IMR-90 (cell line): Measurements from ENCODE around the gene ANKHD1. TPM values are rescaled to one million over a fixed set of nuclear protein-coding genes. Genes with fewer than 3 reads are reported as not detected.

Experiments
- ATAC-seq: fragments of 200-7000 bp; cut with Tn5 transposase; 2 replicates; pipeline ENCODE4 v1.9.1; 2020; ENCODE audit warnings: low read depth, mild to moderate bottlenecking, moderate library complexity
- BruUV-seq: library from RNA; stranded (reverse); fragments of 400-500 nt; replicated peaks from 2 replicates; lab custom pipeline; 2021; lab: Mats Ljungman, UMichigan
- CTCF ChIA-PET: fragments of 300-600 bp; formaldehyde crosslinking; extraction: SDS; loops from one replicate; lab custom pipeline; 2021; ENCODE audit warnings: antibody characterized with exemption; lab: Yijun Ruan, JAX
- POLR2A ChIA-PET: fragments of 300-600 bp; sonication (Branson Sonifier 250); formaldehyde crosslinking; loops from one replicate; lab custom pipeline; 2022; ENCODE audit warnings: antibody characterized with exemption; ENCODE audit not compliant: unreplicated experiment; lab: Charles Lee
- DNase-seq: peaks from one replicate; pipeline ENCODE4 v3.0.0; 2013
- H2AFZ ChIP-seq: replicated peaks from 2 replicates; pipeline ENCODE3; 2013; ENCODE audit warnings: low read length, mild to moderate bottlenecking; ENCODE audit not compliant: poor library complexity
- H2AK5ac ChIP-seq: 2 replicates; pipeline ENCODE4 v1.6.1; 2013; ENCODE audit warnings: low read depth, low read length, inconsistent platforms
- H2AK9ac ChIP-seq: replicated peaks from 2 replicates; pipeline ENCODE3; 2013; ENCODE audit warnings: mild to moderate bottlenecking, low read depth, low read length, moderate library complexity; ENCODE audit not compliant: poor library complexity
- H2BK120ac ChIP-seq: 2 replicates; pipeline ENCODE4 v1.6.1; 2013; ENCODE audit warnings: low read depth, low read length, inconsistent platforms
- H2BK15ac ChIP-seq: 3 replicates; pipeline ENCODE4 v1.6.1; 2013; ENCODE audit warnings: low read depth, low read length, inconsistent platforms
- H2BK20ac ChIP-seq: 2 replicates; pipeline ENCODE4 v1.6.1; 2013; ENCODE audit warnings: low read depth, mild to moderate bottlenecking, inconsistent platforms, low read length, moderate library complexity
- H2BK5ac ChIP-seq: 2 replicates; pipeline ENCODE4 v1.6.1; 2013; ENCODE audit warnings: mild to moderate bottlenecking, low read depth, low read length, inconsistent platforms; ENCODE audit not compliant: poor library complexity, severe bottlenecking
- H3K14ac ChIP-seq: replicated peaks from 2 replicates; pipeline ENCODE4 v1.6.1; 2013; ENCODE audit warnings: low read depth, low read length, inconsistent platforms
- H3K18ac ChIP-seq: 2 replicates; pipeline ENCODE4 v1.6.1; 2013; ENCODE audit warnings: low read depth, low read length, control low read depth
- H3K23ac ChIP-seq: 2 replicates; pipeline ENCODE4 v1.6.1; 2013; ENCODE audit warnings: low read depth, low read length, inconsistent platforms
- H3K27ac ChIP-seq: 2 replicates; pipeline ENCODE4 v1.5.1; 2013; ENCODE audit warnings: mild to moderate bottlenecking, control low read depth, low read length; ENCODE audit not compliant: insufficient read depth
- H3K27me3 ChIP-seq: 2 replicates; pipeline ENCODE4 v1.6.1; 2013; ENCODE audit warnings: low read length; ENCODE audit not compliant: control insufficient read depth, insufficient read depth
- H3K36me3 ChIP-seq: 2 replicates; pipeline ENCODE4 v1.6.1; 2013; ENCODE audit warnings: low read length, mixed read lengths; ENCODE audit not compliant: control insufficient read depth, insufficient read depth
- H3K4ac ChIP-seq: 2 replicates; pipeline ENCODE4 v1.6.1; 2013; ENCODE audit warnings: low read depth, low read length, inconsistent platforms
- H3K4me1 ChIP-seq: 2 replicates; pipeline ENCODE4 v1.6.1; 2013; ENCODE audit warnings: low read length, mixed read lengths; ENCODE audit not compliant: control insufficient read depth, insufficient read depth
- H3K4me2 ChIP-seq: 2 replicates; pipeline ENCODE4 v1.6.1; 2013; ENCODE audit warnings: low read depth, mild to moderate bottlenecking, control low read depth, low read length, moderate library complexity
- H3K4me3 ChIP-seq: 2 replicates; pipeline ENCODE4 v1.5.1; 2013; ENCODE audit warnings: low read depth, mild to moderate bottlenecking, control low read depth, low read length, moderate library complexity; ENCODE audit not compliant: insufficient read depth
- H3K56ac ChIP-seq: 2 replicates; pipeline ENCODE4 v1.6.1; 2013; ENCODE audit warnings: low read length, inconsistent platforms; ENCODE audit not compliant: insufficient read depth; ENCODE audit errors: extremely low read depth
- H3K79me1 ChIP-seq, 2 experiments: 2 replicates each; pipeline ENCODE4 v1.6.1; 2013; ENCODE audit warnings: low read length in 2 of 2, inconsistent platforms in 1 of 2, low read depth in 1 of 2
- H3K9ac ChIP-seq: 2 replicates; pipeline ENCODE4 v1.6.1; 2013; ENCODE audit warnings: low read depth, low read length, control low read depth
- H3K9me1 ChIP-seq: 2 replicates; pipeline ENCODE4 v1.6.1; 2013; ENCODE audit warnings: low read length, inconsistent platforms; ENCODE audit not compliant: insufficient read depth
- H3K9me3 ChIP-seq: 2 replicates; pipeline ENCODE4 v1.6.1; 2013; ENCODE audit warnings: low read length; ENCODE audit not compliant: control insufficient read depth, insufficient read depth
- H4K20me1 ChIP-seq: 2 replicates; pipeline ENCODE4 v1.6.1; 2013; ENCODE audit warnings: low read length, inconsistent platforms; ENCODE audit not compliant: insufficient read depth
- H4K5ac ChIP-seq: 2 replicates; pipeline ENCODE4 v1.6.1; 2013; ENCODE audit warnings: mild to moderate bottlenecking, low read depth, low read length, control low read depth
- H4K8ac ChIP-seq, 2 experiments: 2 replicates each; pipeline ENCODE4 v1.6.1; 2013; ENCODE audit warnings: low read depth in 2 of 2, low read length in 2 of 2, control low read depth in 1 of 2, inconsistent platforms in 1 of 2
- H4K91ac ChIP-seq: 2 replicates; pipeline ENCODE4 v1.6.1; 2013; ENCODE audit warnings: low read depth, low read length, inconsistent platforms; ENCODE audit not compliant: insufficient read depth
- BHLHE40 ChIP-seq: fragments of 150-350 bp; IDR thresholded peaks from 2 replicates; pipeline ENCODE4 v1.6.1; 2016; ENCODE audit warnings: mild to moderate bottlenecking, low read depth, low read length
- CEBPB ChIP-seq: IDR thresholded peaks from 2 replicates; pipeline ENCODE4 v1.6.1; 2012; ENCODE audit warnings: low read depth, low read length, improper control_type of control experiment
- CHD1 ChIP-seq: IDR thresholded peaks from 2 replicates; pipeline ENCODE4 v1.6.1; 2012; ENCODE audit warnings: low read depth, low read length, improper control_type of control experiment
- ELK1 ChIP-seq: fragments of 150-350 bp; IDR thresholded peaks from 2 replicates; pipeline ENCODE4 v1.6.1; 2016; ENCODE audit warnings: low read depth, mild to moderate bottlenecking, low read length, moderate library complexity, borderline replicate concordance
- FOS ChIP-seq: fragments of 150-350 bp; IDR thresholded peaks from 2 replicates; pipeline ENCODE4 v1.6.1; 2016; ENCODE audit warnings: low read depth, low read length
- MAFK ChIP-seq: IDR thresholded peaks from 2 replicates; pipeline ENCODE4 v1.6.1; 2012; ENCODE audit warnings: low read depth, low read length, improper control_type of control experiment
- MAZ ChIP-seq: IDR thresholded peaks from 2 replicates; pipeline ENCODE4 v1.6.1; 2012; ENCODE audit warnings: low read depth, mild to moderate bottlenecking, low read length, improper control_type of control experiment, moderate library complexity, borderline replicate concordance
- MXI1 ChIP-seq: IDR thresholded peaks from 2 replicates; pipeline ENCODE4 v1.6.1; 2012; ENCODE audit warnings: low read depth, mild to moderate bottlenecking, low read length, moderate library complexity, borderline replicate concordance
- NFE2L2 ChIP-seq: fragments of 150-350 bp; IDR thresholded peaks from 2 replicates; pipeline ENCODE4 v1.6.1; 2016; ENCODE audit warnings: low read depth, mild to moderate bottlenecking, low read length
- POLR2A ChIP-seq: IDR thresholded peaks from 2 replicates; pipeline ENCODE4 v1.6.1; 2012; ENCODE audit warnings: mild to moderate bottlenecking, low read depth, low read length
- RAD21 ChIP-seq: IDR thresholded peaks from 2 replicates; pipeline ENCODE4 v1.6.1; 2012; ENCODE audit warnings: low read length, improper control_type of control experiment
- RCOR1 ChIP-seq: IDR thresholded peaks from 2 replicates; pipeline ENCODE4 v1.6.1; 2012; ENCODE audit warnings: mild to moderate bottlenecking, low read length, improper control_type of control experiment; ENCODE audit not compliant: insufficient replicate concordance
- RFX5 ChIP-seq: IDR thresholded peaks from 2 replicates; pipeline ENCODE4 v1.8.0; 2012; ENCODE audit warnings: low read depth, mild to moderate bottlenecking, low read length, moderate library complexity
- WGBS, 2 experiments: methylation state at CpG; one replicate each; pipeline versions ENCODE4 v1.1.5 to v1.1.7; 2013; ENCODE audit warnings: missing lambda C conversion rate in 2 of 2; ENCODE audit not compliant: insufficient read length in 1 of 2; ENCODE audit errors: extremely low coverage in 2 of 2; 5-methylcytosine and 5-hydroxymethylcytosine counted together
- dilution Hi-C: fragments of 300-500 bp; cut with HindIII; formaldehyde crosslinking; loops from one replicate; pipeline ENCODE4 v1.14.3; 2018; ENCODE audit warnings: low sequenced_read_pairs; ENCODE audit not compliant: unreplicated experiment
- in situ Hi-C: fragments of 300-500 bp; cut with MboI; formaldehyde crosslinking; loops from 3 replicates; pipeline ENCODE4 v1.14.3; 2019; ENCODE audit warnings: low sequenced_read_pairs, inconsistent platforms, mixed read lengths
- intact Hi-C: fragments of 100-400 bp; cut with micrococcal nuclease; formaldehyde crosslinking; loops from 2 replicates; pipeline ENCODE4 v1.10.0; 2022
- polyA plus RNA-seq, 3 experiments: library from polyadenylated mRNA; depleted of rRNA; stranded (reverse); fragments of >200 nt; gene quantifications; 2 replicates each; pipeline ENCODE4 v1.2.3, GENCODE V29; 2012; ENCODE audit warnings: low replicate concordance in 1 of 3
- total RNA-seq: library from RNA; depleted of rRNA; stranded (reverse); fragments of >200 nt; gene quantifications from 2 replicates; pipeline ENCODE4 v1.2.3, GENCODE V29; 2012
- TF ChIP-seq, protein P1 (sequence below): fragments of 150-350 bp; IDR thresholded peaks from 2 replicates; pipeline ENCODE4 v1.6.1; 2017; ENCODE audit warnings: mild to moderate bottlenecking, antibody characterized with exemption, low read length, low read depth

ANKHD1 gene
- total and polyA plus RNA-seq, 2 of the 4 experiments (the other 2 are of a cell fraction): 32.1 to 36.7 TPM

DNA sequence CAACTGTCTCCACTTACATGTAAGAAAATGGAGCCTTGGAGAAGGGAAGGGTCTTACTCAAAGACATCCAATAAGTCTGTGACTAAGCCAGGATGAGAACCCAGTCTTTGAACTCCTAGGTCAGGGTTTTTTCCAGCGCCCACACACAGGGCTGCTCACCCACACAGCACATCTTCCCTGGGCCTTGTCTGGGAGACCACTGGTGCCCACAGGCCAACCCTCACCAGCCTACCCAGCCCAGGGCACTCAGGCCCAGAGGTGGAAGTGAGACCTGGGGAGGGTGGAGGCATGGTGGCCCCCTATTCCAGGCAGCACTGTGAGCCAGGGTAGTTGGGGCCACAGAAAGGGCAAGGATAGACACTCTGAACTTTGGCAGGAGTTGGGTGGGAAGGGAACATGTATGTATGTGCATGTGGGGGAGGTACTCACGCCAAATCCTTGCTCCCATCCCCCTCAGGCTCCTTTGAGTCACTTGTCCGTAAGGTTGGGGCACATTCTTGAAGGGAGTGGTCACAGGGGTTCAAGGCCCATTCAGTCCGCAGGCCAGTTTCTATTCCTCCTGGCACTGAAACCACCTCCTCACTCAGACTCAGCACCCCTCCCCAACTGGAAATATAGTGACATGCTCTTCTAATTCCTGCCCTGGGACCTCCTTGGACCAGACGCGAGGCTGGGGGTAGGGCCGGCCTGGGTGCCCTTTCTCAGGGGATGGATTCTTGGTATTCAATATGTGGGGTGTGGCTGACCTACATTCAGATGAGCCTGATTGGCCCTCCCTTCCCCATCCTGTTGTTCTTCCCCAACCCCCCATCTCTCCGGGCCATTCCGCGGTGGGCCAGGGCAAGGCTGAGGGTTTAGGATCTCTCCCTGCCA is 44.5 kb upstream of the ANKHD1 start:
- Histone ChIP-seq H3K56ac (no peak overlapping the region), H3K18ac (no peak overlapping the region), H4K20me1 (no peaks in the 10 kb centered on the region), H2AFZ (peak overlapping the region; percentile 87), H3K9me1 (0 out of 2 replicates have a peak, but pooled peaks cover 6% of the 10 kb centered on the region), H2BK20ac (no peak overlapping the region), H2BK15ac (no peak overlapping the region; the same call in 2 of the 3 replicates), H4K8ac (peak overlapping the region; percentile 42 to 84; a peak in 3 of 4 replicates), H2BK120ac (no peak overlapping the region), H3K4me3 (no peak overlapping the region), H3K36me3 (no peaks in the 10 kb centered on the region), H3K9ac (no peak overlapping the region), H2AK5ac (0 out of 2 replicates have a peak overlapping the region, but pooled peaks have one; percentile 20), H4K91ac (no peak overlapping the region; the same call in 1 of the 2 replicates), H3K79me1 (no peaks in the 10 kb centered on the region), H3K4me1 (no peaks in the 10 kb centered on the region), H3K27me3 (no peaks in the 10 kb centered on the region; the same call in 1 of the 2 replicates), H3K27ac (no peak overlapping the region), H3K23ac (no peak overlapping the region), H3K4ac (no peak overlapping the region), H3K4me2 (0 out of 2 replicates have a peak overlapping the region, but pooled peaks have one; percentile 37), H3K9me3 (no peaks in the 10 kb centered on the region), H2AK9ac (peak overlapping the region; percentile 82), H2BK5ac (peak overlapping the region; percentile 21), H3K14ac (no peak overlapping the region), H4K5ac (no peak overlapping the region; the same call in 1 of the 2 replicates)
- ATAC-seq (peak; percentile 28), DNase-seq (no peak)
- ChIA-PET POLR2A (no interaction called here), CTCF (interaction anchor here (1.6 kb wide), 1 partner anchor 117 kb away, joined by 4 read pairs; no protein-coding TSS in a partner anchor)
- no TSS peak for BruUV-seq
- intact Hi-C loops: loop anchor here (1.0 to 10.0 kb wide), 2 partner anchors 113 to 282 kb away; no protein-coding TSS in a partner anchor
- in situ Hi-C loops: loop anchor here (25.0 kb wide), 1 partner anchor 570 kb away; the partner anchor contains the start of gene PSD2
- dilution Hi-C loops: no loop called here
- WGBS, 2 experiments: no CpG with 5 or more reads among the region's 10 CpGs
- no peak for TF ChIP-seq RFX5
- TF ChIP-seq CEBPB: no peak
- no peak for TF ChIP-seq MAZ
- no peak for TF ChIP-seq NFE2L2
- TF ChIP-seq BHLHE40: no peak
- no peak for TF ChIP-seq MAFK
- TF ChIP-seq RCOR1: no peak
- TF ChIP-seq RAD21: no peak
- no peak for TF ChIP-seq CHD1
- no peak for TF ChIP-seq POLR2A
- no peak for TF ChIP-seq MXI1
- TF ChIP-seq, protein P1, sequence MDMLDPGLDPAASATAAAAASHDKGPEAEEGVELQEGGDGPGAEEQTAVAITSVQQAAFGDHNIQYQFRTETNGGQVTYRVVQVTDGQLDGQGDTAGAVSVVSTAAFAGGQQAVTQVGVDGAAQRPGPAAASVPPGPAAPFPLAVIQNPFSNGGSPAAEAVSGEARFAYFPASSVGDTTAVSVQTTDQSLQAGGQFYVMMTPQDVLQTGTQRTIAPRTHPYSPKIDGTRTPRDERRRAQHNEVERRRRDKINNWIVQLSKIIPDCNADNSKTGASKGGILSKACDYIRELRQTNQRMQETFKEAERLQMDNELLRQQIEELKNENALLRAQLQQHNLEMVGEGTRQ: no peak
- TF ChIP-seq FOS: no peak
- no peak for TF ChIP-seq ELK1
